Activated CD8-positive, alpha-beta memory T cell treated with anti-CD3 and anti-CD28 coated beads, Interleukin-2, amount 50 U/mL, for 24 hours (primary cell): ENCODE measurements around the gene ZDHHC11B.
"Not testable (repeated sequence)": the region's sequence is repeated elsewhere in the genome, so short reads cannot be mapped to it uniquely, and the experiment has no call there.

Experiments
- DNase-seq: peaks from one replicate; pipeline ENCODE4 v3.0.0-alpha.2; 2020; ENCODE audit errors: extremely low read depth

Gene ZDHHC11B

GRCh38 chr5:783881-784427, 575 bp downstream of the ZDHHC11B start:
- not testable (repeated sequence) for DNase-seq

GRCh38 chr5:783049-783802, 1.3 kb downstream of the ZDHHC11B start:
- DNase-seq = not testable (repeated sequence)

GRCh38 chr5:782356-782755, 2.2 kb downstream of the ZDHHC11B start:
- DNase-seq = not testable (repeated sequence)

- not testable (repeated sequence) for DNase-seq
These were observed 4.0 kb downstream of the ZDHHC11B start for GRCh38 chr5:780571-780970.

GRCh38 chr5:778967-779366, 5.6 kb downstream of the ZDHHC11B start:
- DNase-seq = not testable (repeated sequence)

- not testable (repeated sequence) for DNase-seq
These were observed 6.1 kb downstream of the ZDHHC11B start for GRCh38 chr5:778421-778820.

GRCh38 chr5:777756-778161, 6.8 kb downstream of the ZDHHC11B start:
- DNase-seq = no peak

GRCh38 chr5:776862-777711, 7.4 kb downstream of the ZDHHC11B start:
- no peak for DNase-seq

GRCh38 chr5:775961-776861, 8.3 kb downstream of the ZDHHC11B start:
- no peak for DNase-seq

GRCh38 chr5:775595-775960, 9.0 kb downstream of the ZDHHC11B start:
- not testable (repeated sequence) for DNase-seq

- not testable (repeated sequence) for DNase-seq
These were observed 9.5 kb downstream of the ZDHHC11B start for GRCh38 chr5:774854-775505.

GRCh38 chr5:774304-774703, 10.2 kb downstream of the ZDHHC11B start:
- not testable (repeated sequence) for DNase-seq

GRCh38 chr5:773517-774264, 10.8 kb downstream of the ZDHHC11B start:
- no peak for DNase-seq

- DNase-seq = not testable (repeated sequence)
These were observed 11.6 kb downstream of the ZDHHC11B start for GRCh38 chr5:772931-773330.

- DNase-seq = not testable (repeated sequence)
These were observed 12.0 kb downstream of the ZDHHC11B start for GRCh38 chr5:772547-772890.

GRCh38 chr5:771841-772546, 12.5 kb downstream of the ZDHHC11B start:
- DNase-seq = not testable (repeated sequence)

GRCh38 chr5:771087-771781, 13.3 kb downstream of the ZDHHC11B start:
- DNase-seq = not testable (repeated sequence)

- DNase-seq = not testable (repeated sequence)
These were observed 13.9 kb downstream of the ZDHHC11B start for GRCh38 chr5:770585-770984.
